ENCODE data around the gene ARSD.
"Not testable (repeated sequence)": the region's sequence is repeated elsewhere in the genome, so short reads cannot be mapped to it uniquely, and the experiment has no call there.

The ARSD gene, protein sequence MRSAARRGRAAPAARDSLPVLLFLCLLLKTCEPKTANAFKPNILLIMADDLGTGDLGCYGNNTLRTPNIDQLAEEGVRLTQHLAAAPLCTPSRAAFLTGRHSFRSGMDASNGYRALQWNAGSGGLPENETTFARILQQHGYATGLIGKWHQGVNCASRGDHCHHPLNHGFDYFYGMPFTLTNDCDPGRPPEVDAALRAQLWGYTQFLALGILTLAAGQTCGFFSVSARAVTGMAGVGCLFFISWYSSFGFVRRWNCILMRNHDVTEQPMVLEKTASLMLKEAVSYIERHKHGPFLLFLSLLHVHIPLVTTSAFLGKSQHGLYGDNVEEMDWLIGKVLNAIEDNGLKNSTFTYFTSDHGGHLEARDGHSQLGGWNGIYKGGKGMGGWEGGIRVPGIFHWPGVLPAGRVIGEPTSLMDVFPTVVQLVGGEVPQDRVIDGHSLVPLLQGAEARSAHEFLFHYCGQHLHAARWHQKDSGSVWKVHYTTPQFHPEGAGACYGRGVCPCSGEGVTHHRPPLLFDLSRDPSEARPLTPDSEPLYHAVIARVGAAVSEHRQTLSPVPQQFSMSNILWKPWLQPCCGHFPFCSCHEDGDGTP

GRCh38 chrX:2928583-2929434 is at the start of gene ARSD:
Gene ARSD (minus strand): TSS chrX:2929339. CDS start chrX:2929275, 64 bp downstream.
- peak; percentile 10 for DNase-seq

DNA sequence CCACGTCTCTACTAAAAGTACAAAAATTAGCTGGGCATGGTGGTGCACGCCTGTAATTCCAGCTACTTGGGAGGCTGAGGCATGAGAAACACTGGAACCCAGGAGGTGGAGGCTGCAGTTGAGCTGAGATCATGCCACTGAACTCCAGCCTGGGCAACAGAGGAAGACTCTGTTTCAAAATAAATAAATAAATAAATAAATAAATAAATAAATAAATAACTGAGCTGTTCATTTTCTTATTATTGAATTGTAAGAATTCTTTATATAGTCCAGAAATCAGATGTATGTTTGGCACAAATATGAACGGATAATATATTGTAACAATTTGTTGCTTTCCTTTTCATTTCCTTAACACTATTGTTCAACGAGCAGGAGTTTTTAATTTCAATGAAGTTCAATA is 49.5 kb upstream of the ARSD start:
- not testable (repeated sequence) for DNase-seq

DNA sequence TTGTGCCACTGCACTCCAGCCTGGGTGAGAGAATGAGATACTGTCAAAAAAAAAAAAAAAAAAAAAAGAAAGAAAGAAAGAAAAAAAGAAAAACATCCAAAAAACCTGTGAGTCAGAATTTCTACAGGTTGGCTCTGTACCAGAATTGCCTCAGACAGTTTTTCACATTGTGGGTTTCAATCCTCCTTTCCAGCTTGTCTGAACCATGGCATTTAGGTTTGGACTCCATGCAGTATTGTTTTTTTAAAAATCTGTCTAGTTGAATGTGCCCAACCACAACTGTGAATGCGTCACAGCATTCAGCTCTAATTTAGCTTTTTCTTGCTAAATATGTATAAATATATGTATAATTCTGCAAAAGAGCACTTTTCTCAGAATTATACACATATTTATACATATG is 45.8 kb upstream of the ARSD start:
- no peak for DNase-seq

DNA sequence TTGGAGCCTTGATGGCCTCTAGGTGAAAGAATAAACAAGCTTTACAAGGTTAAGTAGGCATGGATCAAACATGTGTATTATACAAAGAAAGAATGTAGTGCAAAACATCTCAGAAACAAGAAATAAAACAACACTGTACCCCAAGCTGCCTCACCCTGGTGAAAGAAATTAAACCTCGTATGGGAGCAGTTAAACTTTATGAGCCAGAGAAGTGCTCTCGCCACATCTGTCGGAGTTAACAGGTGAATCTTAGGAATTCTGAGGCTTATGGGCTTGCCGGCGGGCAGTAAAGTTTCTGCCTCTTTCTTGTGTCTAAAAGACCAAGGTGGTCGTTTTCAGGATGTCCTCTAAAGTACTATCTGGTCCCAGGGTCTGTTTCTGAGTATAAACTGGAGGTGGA is 43.3 kb upstream of the ARSD start:
- DNase-seq: no peak

DNA sequence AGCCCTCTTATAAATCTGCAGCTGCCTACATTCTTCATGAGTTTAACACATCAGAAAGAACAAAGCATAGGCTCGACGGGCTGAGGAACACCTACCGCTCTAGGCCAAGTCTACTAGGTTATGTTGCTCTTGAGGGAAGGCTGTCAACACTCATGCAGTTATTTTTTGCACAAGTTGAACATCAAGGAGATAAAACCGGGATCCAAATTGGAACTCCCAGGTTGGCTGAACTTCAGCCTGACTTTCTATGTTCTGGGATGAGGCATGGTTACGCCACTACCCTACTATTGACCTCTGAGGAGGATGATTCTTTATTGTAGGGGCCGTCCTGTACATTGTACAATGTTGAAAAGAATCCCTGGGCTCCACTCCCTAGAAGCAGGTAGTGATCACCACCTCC is 39.9 kb upstream of the ARSD start:
- DNase-seq: no peak

DNA sequence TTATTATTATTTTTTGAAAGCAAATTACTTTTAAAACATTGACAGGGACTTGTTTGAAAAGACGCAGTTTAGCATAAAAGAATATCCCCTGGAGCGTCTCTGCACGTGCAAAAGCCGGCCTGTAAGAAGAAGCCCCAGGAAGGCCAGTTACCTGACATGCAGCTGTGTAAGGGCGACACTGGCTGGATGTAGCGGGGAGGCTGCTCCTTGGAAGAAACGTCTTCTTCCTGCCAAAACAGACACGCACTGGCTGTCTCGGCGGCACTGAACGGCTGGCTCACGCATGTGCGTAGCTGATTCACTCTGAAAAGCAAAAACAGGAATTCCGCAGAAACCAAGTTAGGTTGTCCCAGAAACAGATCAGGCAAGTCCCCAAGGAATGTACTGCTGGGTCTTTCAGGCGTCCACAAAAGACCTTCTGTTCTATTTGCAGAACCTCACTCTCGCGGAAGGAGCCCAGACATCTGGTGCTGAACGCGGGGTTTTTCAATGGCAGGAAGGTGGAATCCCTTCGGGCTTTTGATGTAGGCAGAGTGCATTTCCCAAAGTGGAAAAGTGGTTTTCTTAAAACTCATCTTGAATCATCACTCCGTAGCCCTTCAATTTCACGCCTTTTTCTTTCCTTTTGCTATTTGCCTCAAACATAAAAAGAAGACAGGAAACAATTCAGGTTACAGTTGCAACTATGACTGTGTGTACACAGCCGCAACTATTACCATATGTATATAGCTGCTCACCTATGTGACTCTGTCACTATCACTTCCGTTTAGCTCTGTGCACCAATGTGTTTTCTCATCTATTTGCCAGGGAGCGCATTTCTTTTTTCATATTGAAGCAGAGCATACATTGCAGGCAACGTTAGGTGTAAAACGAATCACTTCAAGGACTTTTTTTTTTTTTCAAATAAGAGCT is 39.1 kb upstream of the ARSD start:
- peak; percentile 12 for DNase-seq

DNA sequence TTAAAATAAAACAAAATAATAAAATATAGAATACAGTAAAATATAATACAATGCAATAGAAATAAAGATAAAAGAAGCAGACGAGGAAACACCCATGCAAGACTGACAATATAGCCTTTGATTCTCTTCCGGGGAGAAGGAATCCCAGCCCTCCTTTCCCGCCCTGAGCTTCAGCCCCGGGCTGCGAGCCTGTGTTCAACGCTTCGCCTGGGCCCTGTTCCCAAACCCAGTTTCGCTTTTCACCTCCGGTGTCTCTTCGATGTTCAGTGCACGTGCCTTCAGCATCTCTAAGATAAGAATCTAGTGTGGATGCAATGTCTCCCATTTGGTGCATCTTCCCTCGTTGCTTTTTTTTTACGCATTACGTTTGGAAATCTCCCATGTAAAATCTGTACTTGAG is 38.4 kb upstream of the ARSD start:
- DNase-seq: no peak

DNA sequence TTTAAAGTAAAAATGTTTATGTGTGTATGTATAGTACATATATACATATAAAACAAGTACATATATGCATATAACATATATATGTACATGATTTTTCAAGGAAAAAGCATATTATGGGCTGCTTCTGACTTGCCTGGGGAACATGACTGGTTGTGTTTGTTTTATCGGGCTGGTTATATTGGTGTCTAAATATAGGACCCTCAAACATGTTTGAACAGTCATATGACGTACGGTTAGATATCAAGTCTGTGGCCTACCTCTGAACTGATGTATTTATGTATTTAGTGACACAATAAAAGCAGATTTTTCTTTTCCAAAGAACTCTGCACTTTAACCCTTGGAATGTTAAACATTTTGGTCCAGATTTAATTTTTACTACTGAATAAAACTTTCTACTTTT is 37.9 kb upstream of the ARSD start:
- DNase-seq: no peak

- DNase-seq: no peak
Observed at GRCh38 chrX:2965965-2966364, 36.8 kb upstream of the ARSD start.

DNA sequence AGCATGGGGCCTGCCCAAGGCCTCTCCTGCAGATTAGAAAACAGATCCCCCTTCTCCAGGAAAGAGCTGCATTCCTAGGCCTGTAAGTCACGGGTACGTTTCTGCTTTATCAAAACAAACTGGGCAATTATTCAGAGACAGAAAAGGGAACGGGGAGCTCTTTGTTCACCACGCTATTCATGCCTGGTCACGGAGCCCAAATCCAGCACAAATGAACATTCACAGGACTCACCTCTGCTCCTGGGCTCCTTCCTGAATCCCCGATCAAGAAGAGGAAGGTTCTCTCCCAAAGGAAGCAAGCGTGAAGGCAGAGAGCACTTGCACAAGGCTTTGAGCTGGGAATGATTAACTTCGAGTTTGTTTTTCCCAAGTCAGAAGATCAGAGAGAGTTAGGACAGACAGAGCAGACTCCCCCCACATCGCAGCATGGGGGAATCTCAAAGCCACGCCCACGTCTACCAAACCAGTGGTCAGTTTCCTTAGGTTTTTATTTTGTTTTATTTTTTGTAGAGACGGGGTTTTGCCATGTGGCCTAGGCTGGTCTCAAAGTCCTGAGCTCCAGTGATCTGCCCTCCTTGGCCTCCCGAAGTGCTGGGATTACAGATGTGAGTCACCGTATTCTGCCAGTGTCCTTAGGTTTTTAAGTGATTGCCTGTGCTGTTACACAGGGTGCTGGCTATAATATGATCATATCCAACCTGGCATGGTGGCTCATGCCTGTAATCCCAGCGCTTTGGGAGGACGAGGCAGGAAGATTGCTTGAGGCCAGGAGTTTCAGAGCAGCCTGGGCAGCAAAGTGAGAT is 35.1 kb upstream of the ARSD start:
- not testable (repeated sequence) for DNase-seq

DNA sequence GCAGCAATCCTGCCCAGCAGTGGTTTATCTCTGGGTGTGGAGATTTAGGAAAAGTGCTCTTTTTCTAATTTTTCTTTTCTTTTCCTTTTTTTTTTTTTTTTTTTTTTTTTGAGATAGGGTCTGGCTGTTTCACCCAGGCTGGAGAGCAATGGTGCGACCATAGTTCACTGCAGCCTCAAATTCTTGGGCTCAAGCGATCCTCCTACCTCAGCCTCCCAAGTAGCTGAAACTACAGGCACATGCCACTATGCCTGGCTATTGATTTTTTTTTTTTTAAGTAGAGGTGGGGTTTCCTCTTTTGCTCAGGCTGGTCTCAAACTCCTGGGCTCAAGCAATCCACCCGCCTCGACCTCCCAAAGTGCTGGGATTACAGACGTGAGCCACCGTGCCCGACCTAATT is 34.3 kb upstream of the ARSD start:
- DNase-seq: not testable (repeated sequence)

GRCh38 chrX:2962381-2962780 is 33.2 kb upstream of the ARSD start:
- DNase-seq: no peak

GRCh38 chrX:2960861-2961515 is 31.8 kb upstream of the ARSD start:
- DNase-seq: no peak

GRCh38 chrX:2958199-2958598 is 29.1 kb upstream of the ARSD start:
- no peak for DNase-seq

GRCh38 chrX:2955838-2956237 is 26.7 kb upstream of the ARSD start:
- no peak for DNase-seq

- DNase-seq: no peak
Observed at GRCh38 chrX:2955281-2955680, 26.1 kb upstream of the ARSD start.

- no peak for DNase-seq
Observed at GRCh38 chrX:2954541-2954940, 25.4 kb upstream of the ARSD start.

GRCh38 chrX:2937942-2938341 is 8.8 kb upstream of the ARSD start:
- DNase-seq: not testable (repeated sequence)

DNA sequence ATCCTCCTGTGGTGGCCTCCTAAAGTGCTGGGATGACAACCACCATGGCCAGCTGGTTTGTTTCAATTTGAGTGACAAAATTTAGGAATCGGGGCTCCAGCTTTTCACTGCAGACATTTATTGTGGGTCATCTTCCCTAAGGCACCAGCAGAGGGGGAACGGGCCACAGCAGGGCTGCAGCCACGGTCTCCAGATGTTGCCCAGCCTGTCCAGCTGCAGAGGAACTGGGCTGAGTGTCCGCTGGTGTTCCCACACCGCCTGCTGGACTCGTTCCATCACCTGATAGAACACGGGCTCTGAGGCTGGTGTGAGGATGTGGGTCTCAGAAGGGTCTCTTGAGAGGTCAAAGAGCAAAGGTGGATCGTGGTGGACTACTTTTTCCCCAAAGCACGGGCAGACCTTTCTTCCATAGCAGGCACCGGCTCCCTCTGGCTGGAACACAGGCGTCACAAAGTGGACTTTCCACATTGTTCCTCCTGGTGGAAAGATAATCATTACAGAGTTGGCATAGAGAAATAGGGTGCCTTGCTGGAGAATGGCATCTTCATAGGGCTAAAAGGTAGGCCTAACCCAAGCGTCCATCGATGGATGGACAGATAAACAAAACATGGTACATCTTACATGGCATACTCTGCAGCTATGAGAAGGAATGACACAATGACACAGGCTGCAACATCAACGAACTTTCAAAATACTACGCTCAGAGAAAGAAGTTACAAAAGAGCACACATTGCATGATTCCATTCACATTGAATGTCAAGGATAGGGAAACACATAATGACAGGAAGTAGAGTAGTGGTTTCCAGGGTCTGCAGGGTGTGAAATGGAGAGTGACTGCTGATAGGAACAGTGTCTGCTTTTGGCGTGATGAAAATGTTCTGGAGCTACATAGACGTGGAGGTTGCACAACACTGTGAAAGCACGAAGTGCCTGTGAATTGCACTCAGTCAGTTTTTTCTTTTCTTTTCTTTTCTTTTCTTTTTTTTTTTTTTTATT is 5.9 kb upstream of the ARSD start:
- no peak for DNase-seq

Measured in activated naive CD4-positive, alpha-beta T cell treated with anti-CD3 and anti-CD28 coated beads, Interleukin-2, amount 50 U/mL, for 16 hours (primary cell).